Body of pancreas (tissue), 4 donors: Measurements from ENCODE around the gene E2F7. TPM values are rescaled to one million over a fixed set of nuclear protein-coding genes. Genes with fewer than 3 reads are reported as not detected.
"Not testable (repeated sequence)": the region's sequence is repeated elsewhere in the genome, so short reads cannot be mapped to it uniquely, and the experiment has no call there.

ENCODE experiments used
- ATAC-seq: fragments of 150-250 bp; one replicate; pipeline ENCODE4 v1.9.1; 2016
- DNase-seq, 4 donors: peaks; one replicate each; pipeline ENCODE4 v3.0.0-alpha.2; 2019
- H3K27ac ChIP-seq, 4 donors: fragments of 200-600 bp; sonication (generic); 1 replicate in 3 of 4; 2 replicates in 1 of 4; pipeline versions ENCODE4 v1.5.1 to v1.6.1; 2016 to 2019; ENCODE audit warnings: mild to moderate bottlenecking in 1 of 4, mixed read lengths in 1 of 4, moderate library complexity in 1 of 4
- H3K27me3 ChIP-seq, 2 donors: fragments of 200-600 bp; sonication (generic); one replicate each; pipeline ENCODE4 v1.6.0; 2016; ENCODE audit warnings: mild to moderate bottlenecking in 1 of 2
- H3K36me3 ChIP-seq, 2 donors: fragments of 200-600 bp; sonication (generic); replicated peaks in 1 of 2; 2 replicates each; pipeline ENCODE4 v1.5.1; 2016; ENCODE audit warnings: low read depth in 2 of 2; ENCODE audit not compliant: insufficient read depth in 1 of 2
- H3K4me1 ChIP-seq: fragments of 200-600 bp; sonication (generic); one replicate; pipeline ENCODE4 v1.6.0; 2016
- H3K4me3 ChIP-seq, 2 donors: fragments of 200-600 bp; sonication (generic); 1 replicate in 1 of 2; 2 replicates in 1 of 2; pipeline ENCODE4 v1.5.1; 2016 to 2019
- H3K9me3 ChIP-seq, 3 donors: fragments of 200-600 bp; sonication (generic); 1 replicate in 2 of 3; 2 replicates in 1 of 3; pipeline ENCODE4 v1.5.1; 2016
- POLR2A ChIP-seq, 3 donors: fragments of 450-650 bp; IDR thresholded peaks; one replicate each; pipeline ENCODE4 v1.6.1; 2016; ENCODE audit warnings: antibody characterized with exemption in 3 of 3, mild to moderate bottlenecking in 2 of 3
- WGBS, 2 donors: methylation state at CpG; one replicate each; pipeline ENCODE4 v1.1.5; 2017; 5-methylcytosine and 5-hydroxymethylcytosine counted together
- intact Hi-C: fragments of 100-400 bp; cut with DNase I; formaldehyde crosslinking; loops from one replicate; pipeline ENCODE4 v1.15.1; 2023
- total RNA-seq, 2 donors: library from RNA; depleted of rRNA; stranded (reverse); fragments of >200 nt; gene quantifications; one replicate each; pipeline ENCODE4 v1.1.0, GENCODE V29; 2016
- TF ChIP-seq, protein P1 (sequence below), 7 experiments: fragments of 450-650 bp in 4 of 7; fragments of 200-600 bp in 3 of 7; sonication (generic) in 3 of 7; IDR thresholded peaks; one replicate each; pipeline ENCODE4 v1.5.1; 2016 to 2019; ENCODE audit warnings: antibody characterized with exemption in 7 of 7

Gene E2F7
- total RNA-seq, 2 donors from 2014 or later, result not detected

DNA sequence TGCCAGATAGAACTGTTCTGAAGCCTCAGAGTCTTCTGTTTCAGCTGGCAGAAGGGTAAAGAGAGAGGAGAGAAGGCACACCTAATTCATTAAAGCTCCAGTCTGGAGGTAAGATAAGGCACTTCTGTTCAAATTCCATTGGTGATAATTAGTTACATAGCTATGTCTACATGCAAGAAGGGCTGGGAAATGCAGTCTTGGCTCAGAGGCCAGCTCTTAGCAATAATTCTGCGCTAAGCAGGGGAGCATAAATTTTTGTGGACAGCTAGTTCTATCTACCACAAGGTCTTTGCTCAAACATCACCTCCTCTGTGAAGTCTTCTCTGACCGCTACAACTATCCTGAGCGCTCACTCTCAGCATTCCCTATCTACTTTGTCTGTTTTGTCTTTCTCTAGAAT is 14.3 kb upstream of the E2F7 start:
- Histone ChIP-seq H3K27ac (no peak overlapping the region), H3K4me1 (no peaks in the 10 kb centered on the region), H3K4me3 (no peak overlapping the region), H3K9me3 (no peaks in the 10 kb centered on the region), H3K27me3 (no peaks in the 10 kb centered on the region), H3K36me3 (no peaks in the 10 kb centered on the region)
- intact Hi-C loops, result no loop called here
- no peak for TF ChIP-seq POLR2A (IDR thresholded peaks at IDR 0.05)
- TF ChIP-seq, protein P1, sequence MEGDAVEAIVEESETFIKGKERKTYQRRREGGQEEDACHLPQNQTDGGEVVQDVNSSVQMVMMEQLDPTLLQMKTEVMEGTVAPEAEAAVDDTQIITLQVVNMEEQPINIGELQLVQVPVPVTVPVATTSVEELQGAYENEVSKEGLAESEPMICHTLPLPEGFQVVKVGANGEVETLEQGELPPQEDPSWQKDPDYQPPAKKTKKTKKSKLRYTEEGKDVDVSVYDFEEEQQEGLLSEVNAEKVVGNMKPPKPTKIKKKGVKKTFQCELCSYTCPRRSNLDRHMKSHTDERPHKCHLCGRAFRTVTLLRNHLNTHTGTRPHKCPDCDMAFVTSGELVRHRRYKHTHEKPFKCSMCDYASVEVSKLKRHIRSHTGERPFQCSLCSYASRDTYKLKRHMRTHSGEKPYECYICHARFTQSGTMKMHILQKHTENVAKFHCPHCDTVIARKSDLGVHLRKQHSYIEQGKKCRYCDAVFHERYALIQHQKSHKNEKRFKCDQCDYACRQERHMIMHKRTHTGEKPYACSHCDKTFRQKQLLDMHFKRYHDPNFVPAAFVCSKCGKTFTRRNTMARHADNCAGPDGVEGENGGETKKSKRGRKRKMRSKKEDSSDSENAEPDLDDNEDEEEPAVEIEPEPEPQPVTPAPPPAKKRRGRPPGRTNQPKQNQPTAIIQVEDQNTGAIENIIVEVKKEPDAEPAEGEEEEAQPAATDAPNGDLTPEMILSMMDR (IDR thresholded peaks at IDR 0.05), result no peak
- 80 to 83% methylated on average over 3 of the region's 3 CpGs for WGBS, 2 donors
- DNase-seq (no peak), ATAC-seq (no peak)

DNA sequence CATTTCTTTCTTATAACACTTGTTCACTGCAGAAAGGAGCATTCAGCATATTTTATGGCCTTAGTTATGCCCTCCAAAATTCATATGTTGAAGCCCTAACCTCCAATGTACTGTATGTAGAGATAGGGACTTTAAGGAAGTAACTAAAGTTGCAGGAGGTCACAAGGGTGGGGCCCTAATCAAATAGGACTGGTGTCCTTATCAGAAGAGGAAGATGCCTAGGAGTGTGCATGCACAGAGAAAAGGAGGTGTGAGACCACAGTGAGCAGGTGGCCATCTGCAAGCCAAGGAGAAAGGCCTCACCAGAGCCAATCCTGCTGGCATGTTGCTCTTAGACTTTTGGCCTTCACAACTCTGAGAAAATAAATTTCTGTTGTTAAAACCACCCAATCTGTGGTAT is 12.9 kb upstream of the E2F7 start:
- H3K36me3 ChIP-seq, result no peaks in the 10 kb centered on the region
- H3K4me3 ChIP-seq, result no peak overlapping the region
- ATAC-seq, result no peak
- intact Hi-C loops, result no loop called here
- H3K27ac ChIP-seq, result no peak overlapping the region
- H3K4me1 ChIP-seq, result no peaks in the 10 kb centered on the region
- H3K27me3 ChIP-seq, result no peaks in the 10 kb centered on the region
- no peaks in the 10 kb centered on the region for H3K9me3 ChIP-seq
- no peak for TF ChIP-seq POLR2A (IDR thresholded peaks at IDR 0.05)
- TF ChIP-seq, protein P1 (IDR thresholded peaks at IDR 0.05), result no peak
- no peak for DNase-seq

DNA sequence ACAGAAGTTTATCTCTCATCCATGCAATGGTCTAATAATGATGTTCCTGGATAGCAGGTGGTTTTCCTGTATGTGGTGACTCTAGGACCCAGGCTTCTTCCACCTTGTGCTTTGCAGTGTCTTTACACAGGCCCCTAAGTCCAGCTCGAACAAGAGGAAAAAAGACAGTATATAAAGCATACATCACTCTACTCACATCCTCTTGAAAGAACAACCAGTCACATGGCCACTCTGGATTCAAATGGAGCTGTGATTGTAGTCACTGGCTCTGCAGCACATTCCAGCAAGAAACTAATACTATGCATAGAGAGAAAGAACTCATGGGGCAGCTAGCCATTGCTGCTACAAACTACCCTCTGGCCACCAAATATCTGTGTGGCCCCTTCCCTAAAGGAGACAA is 11.5 kb upstream of the E2F7 start:
- WGBS, 2 donors, result 41 to 45% methylated on average over 1 of the region's 1 CpG
- Histone ChIP-seq H3K9me3 (no peaks in the 10 kb centered on the region), H3K4me1 (no peaks in the 10 kb centered on the region), H3K27ac (no peak overlapping the region), H3K4me3 (no peak overlapping the region), H3K27me3 (no peaks in the 10 kb centered on the region), H3K36me3 (no peaks in the 10 kb centered on the region)
- intact Hi-C loops, result no loop called here
- DNase-seq, result no peak
- TF ChIP-seq, protein P1 (IDR thresholded peaks at IDR 0.05), result no peak
- TF ChIP-seq POLR2A (IDR thresholded peaks at IDR 0.05), result no peak
- ATAC-seq, result no peak

DNA sequence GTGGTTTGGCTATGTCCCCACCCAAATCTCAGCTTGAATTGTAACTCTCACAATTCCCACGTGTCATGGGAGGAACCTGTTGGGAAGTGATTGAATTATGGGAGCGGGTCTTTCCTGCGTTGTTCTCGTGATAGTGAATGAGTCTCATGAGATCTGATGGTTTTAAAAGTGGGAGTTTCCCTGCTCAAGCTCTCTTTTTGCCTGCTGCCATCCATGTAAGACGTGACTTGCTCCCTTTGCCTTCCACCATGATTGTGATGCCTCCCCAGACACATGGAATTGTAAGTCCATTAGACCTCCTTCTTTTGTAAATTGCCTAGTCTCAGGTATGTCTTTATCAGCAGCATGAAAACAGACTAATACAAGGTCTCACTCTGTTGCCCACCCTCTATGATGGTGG is 8.5 kb upstream of the E2F7 start:
- intact Hi-C loops, H3K27ac ChIP-seq, H3K27me3 ChIP-seq, H3K4me3 ChIP-seq, H3K9me3 ChIP-seq, ATAC-seq, H3K4me1 ChIP-seq, H3K36me3 ChIP-seq, DNase-seq: not testable (repeated sequence)
- 81 to 87% methylated on average over 5 of the region's 5 CpGs for WGBS, 2 donors

DNA sequence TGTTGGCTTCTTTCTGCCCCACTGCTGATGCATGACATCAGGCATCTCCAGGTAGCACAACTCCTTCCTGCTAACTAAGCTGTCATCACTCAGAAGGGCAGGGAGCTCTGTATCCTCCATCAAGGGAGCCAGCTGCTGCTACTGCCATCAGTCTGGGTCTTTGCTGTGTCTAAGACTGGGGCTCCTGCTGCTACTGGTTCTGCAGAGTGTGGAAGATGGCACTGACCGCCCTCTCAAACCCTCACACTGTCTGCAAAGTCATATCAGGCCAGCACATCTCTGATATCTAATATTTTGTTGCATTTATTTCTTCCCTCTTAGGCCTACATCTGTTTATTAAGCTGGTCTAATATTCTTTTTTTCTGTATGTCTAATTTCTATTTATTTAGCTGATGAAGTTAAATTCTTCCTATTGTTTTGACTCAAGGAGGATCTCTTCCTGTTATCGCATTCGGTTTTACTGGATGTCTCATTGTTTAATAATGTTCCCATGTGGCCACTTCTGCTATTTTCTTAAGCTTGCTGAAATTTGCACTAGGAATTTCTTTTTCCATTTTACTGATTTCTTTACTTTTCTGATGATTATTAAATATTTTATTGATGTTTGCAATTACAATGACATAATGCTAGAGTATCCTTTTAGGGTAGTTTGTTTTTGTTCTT is 7.6 kb upstream of the E2F7 start:
- no peak for ATAC-seq
- Histone ChIP-seq H3K36me3 (no peaks in the 10 kb centered on the region), H3K27ac (no peak overlapping the region), H3K27me3 (no peaks in the 10 kb centered on the region), H3K4me3 (no peak overlapping the region), H3K9me3 (no peaks in the 10 kb centered on the region), H3K4me1 (no peaks in the 10 kb centered on the region)
- 88 to 91% methylated on average over 3 of the region's 3 CpGs for WGBS, 2 donors
- intact Hi-C loops, result no loop called here
- no peak for DNase-seq
- TF ChIP-seq, protein P1 (IDR thresholded peaks at IDR 0.05), result no peak
- TF ChIP-seq POLR2A (IDR thresholded peaks at IDR 0.05), result no peak
